NB4 (cell line): ENCODE results near the gene GTSE1.

ENCODE experiments used
- CTCF ChIP-seq: IDR thresholded peaks from one replicate; pipeline ENCODE4 v1.5.1; 2012; ENCODE audit warnings: low read depth, low read length
- POLR2A ChIP-seq: IDR thresholded peaks from 2 replicates; pipeline ENCODE4 v1.6.1; 2011; ENCODE audit warnings: mild to moderate bottlenecking; ENCODE audit not compliant: insufficient read length; ENCODE audit errors: extremely low read depth

DNA sequence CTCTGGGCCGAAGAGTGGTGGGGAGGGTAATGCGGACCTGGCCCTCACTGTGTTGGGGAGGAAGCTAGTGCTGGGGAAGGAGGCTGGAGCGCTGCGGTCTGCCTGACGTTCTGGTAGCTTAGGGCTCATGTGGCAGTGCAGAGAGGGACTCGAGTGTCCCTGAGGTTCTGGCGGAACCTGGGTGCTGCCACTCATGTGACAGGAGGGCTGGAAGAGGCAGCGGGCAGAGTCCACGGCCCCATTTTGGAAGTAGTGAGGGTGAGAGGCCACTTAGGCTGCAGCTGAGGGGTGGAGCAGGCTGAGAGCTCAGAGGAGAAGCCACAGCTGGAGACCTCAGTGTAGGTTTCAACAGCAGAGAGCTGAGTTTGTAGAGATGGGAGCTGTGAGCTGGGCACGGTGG is 22.6 kb downstream of the GTSE1 start:
- TF ChIP-seq CTCF (no peak), POLR2A (no peak)
